T-cell (primary cell): ENCODE data around the gene CCDC30. TPM values are rescaled to one million over a fixed set of nuclear protein-coding genes. Genes with fewer than 3 reads are reported as not detected.
"Not testable (repeated sequence)": the region's sequence is repeated elsewhere in the genome, so short reads cannot be mapped to it uniquely, and the experiment has no call there.

Experiments
- ATAC-seq, 4 experiments: fragments of 200-7000 bp in 3 of 4; fragments of 150-1000 bp in 1 of 4; cut with Tn5 transposase; replicated peaks in 1 of 4; 1 replicate in 3 of 4; 2 replicates in 1 of 4; pipeline ENCODE4 v1.10.0; 2021; ENCODE audit warnings: moderate library complexity in 3 of 4, mild to moderate bottlenecking in 2 of 4, moderate number of reproducible peaks in 1 of 4
- CTCF ChIA-PET, 2 donors: fragments of 300-600 bp; sonication (Branson Sonifier 250); formaldehyde crosslinking; loops; one replicate each; lab custom pipeline; 2022; ENCODE audit warnings: antibody characterized with exemption in 2 of 2; lab: Charles Lee
- POLR2A ChIA-PET, 2 donors: fragments of 300-600 bp; sonication (Branson Sonifier 250); formaldehyde crosslinking; loops; one replicate each; lab custom pipeline; 2022; ENCODE audit warnings: antibody characterized with exemption in 2 of 2; lab: Charles Lee
- DNase-seq, 35 experiments: peaks; one replicate each; pipeline versions ENCODE4 v3.0.0 to v3.0.0-alpha.2; 2013 to 2023
- H3K27ac ChIP-seq: one replicate; pipeline ENCODE4 v1.5.1; 2013; ENCODE audit warnings: low read length
- H3K27me3 ChIP-seq, 2 experiments: replicated peaks in 1 of 2; 1 replicate in 1 of 2; 2 replicates in 1 of 2; pipeline versions ENCODE4 v1.6.1 to v1.7.0; 2013; ENCODE audit warnings: low read length in 1 of 2, mixed read lengths in 1 of 2; ENCODE audit not compliant: control insufficient read depth in 2 of 2, insufficient read depth in 2 of 2; ENCODE audit errors: extremely low read depth in 1 of 2
- H3K36me3 ChIP-seq, 2 donors: 1 replicate in 1 of 2; 2 replicates in 1 of 2; pipeline versions ENCODE4 v1.6.1 to v1.7.0; 2013; ENCODE audit warnings: low read length in 1 of 2; ENCODE audit not compliant: control insufficient read depth in 2 of 2, insufficient read depth in 1 of 2; ENCODE audit errors: extremely low read depth in 1 of 2
- H3K4me1 ChIP-seq, 2 experiments: 1 replicate in 1 of 2; 2 replicates in 1 of 2; pipeline versions ENCODE4 v1.6.1 to v1.7.0; 2013; ENCODE audit warnings: low read length in 2 of 2, mixed read lengths in 1 of 2; ENCODE audit not compliant: insufficient read depth in 2 of 2, control insufficient read depth in 1 of 2; ENCODE audit errors: extremely low read depth in 1 of 2
- H3K4me3 ChIP-seq, 2 donors: 1 replicate in 1 of 2; 2 replicates in 1 of 2; pipeline versions ENCODE4 v1.5.1 to v1.7.0; 2013; ENCODE audit warnings: mild to moderate bottlenecking in 2 of 2, low read length in 1 of 2, moderate library complexity in 1 of 2; ENCODE audit not compliant: control insufficient read depth in 1 of 2; ENCODE audit errors: extremely low read depth in 1 of 2
- H3K9me3 ChIP-seq: 2 replicates; pipeline ENCODE4 v1.7.0; 2013
- H3K27ac Mint-ChIP-seq, 2 donors: one replicate each; pipeline ENCODE4 v1.8.0; 2020 to 2021; ENCODE audit warnings: mild to moderate bottlenecking in 2 of 2, mixed read lengths in 2 of 2
- H3K27me3 Mint-ChIP-seq, 2 donors: one replicate each; pipeline ENCODE4 v1.8.0; 2021 to 2022; ENCODE audit warnings: mixed read lengths in 2 of 2
- H3K36me3 Mint-ChIP-seq: one replicate; pipeline ENCODE4 v1.8.0; 2021; ENCODE audit warnings: mixed read lengths
- H3K4me1 Mint-ChIP-seq, 3 donors: one replicate each; pipeline ENCODE4 v1.8.0; 2020 to 2022; ENCODE audit warnings: mixed read lengths in 3 of 3, mild to moderate bottlenecking in 1 of 3
- H3K4me3 Mint-ChIP-seq, 3 donors: one replicate each; pipeline ENCODE4 v1.8.0; 2020 to 2022; ENCODE audit warnings: mild to moderate bottlenecking in 3 of 3, mixed read lengths in 3 of 3, moderate library complexity in 3 of 3
- H3K9me3 Mint-ChIP-seq, 3 donors: one replicate each; pipeline ENCODE4 v1.8.0; 2020 to 2022; ENCODE audit warnings: mixed read lengths in 3 of 3
- WGBS: methylation state at CpG from one replicate; pipeline ENCODE4 v1.1.5; 2013; ENCODE audit warnings: missing lambda C conversion rate; ENCODE audit not compliant: insufficient coverage; 5-methylcytosine and 5-hydroxymethylcytosine counted together
- total RNA-seq, 35 experiments: library from RNA in 6 of 35; stranded (reverse) in 6 of 35; fragments of 120-200 nt in 1 of 35; gene quantifications; one replicate each; pipeline versions ENCODE4 v1.2.1 to v1.2.4 and lab custom pipeline; 2013 to 2026

Gene CCDC30
- total RNA-seq, 5 donors from 2014 or later (not counting 1 experiment from before 2014, with no cell fraction given) = 3.3 to 6.3 (median 4.3) TPM

DNA sequence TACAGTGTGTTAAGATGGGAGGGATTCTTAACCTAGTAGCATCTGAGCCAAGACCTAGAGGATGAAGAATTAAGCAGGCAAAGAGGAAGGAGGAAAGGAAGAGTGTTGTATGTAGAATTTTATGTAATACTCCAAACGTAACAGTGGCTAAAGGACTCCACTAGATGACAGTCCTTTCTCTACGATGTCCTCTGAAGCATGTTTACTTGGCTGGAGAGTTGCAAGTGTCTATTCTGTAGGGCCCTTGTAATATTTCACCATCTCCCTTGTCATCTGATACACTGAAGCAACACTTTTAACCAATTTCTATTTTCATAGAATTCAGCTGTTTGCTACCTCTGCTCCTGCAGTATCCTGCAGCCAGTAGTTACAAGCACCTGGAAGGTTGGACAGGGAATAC lies 217.0 kb downstream of the CCDC30 start:
- H3K27me3 ChIP-seq = no peaks in the 10 kb centered on the region
- no CpG with 5 or more reads among the region's 2 CpGs for WGBS
- H3K4me3 Mint-ChIP-seq = peak overlapping the region in 2 of 3 donors; percentile 97 to 98
- no peak for ATAC-seq
- no peaks in the 10 kb centered on the region for H3K9me3 ChIP-seq
- H3K4me1 Mint-ChIP-seq = peaks cover 33 to 38% (median 37%) of the 10 kb centered on the region in 3 donors
- POLR2A ChIA-PET = interaction anchor here in 1 of 2 donors (1.0 kb wide), 1 partner anchor 18 kb away, joined by 4 read pairs; no protein-coding TSS in a partner anchor
- H3K9me3 Mint-ChIP-seq = no peaks in the 10 kb centered on the region
- peak overlapping the region; percentile 5 to 96 for H3K27ac Mint-ChIP-seq
- peaks cover 26% of the 10 kb centered on the region for H3K36me3 Mint-ChIP-seq
- peaks cover 3 to 14% of the 10 kb centered on the region in 2 donors for H3K36me3 ChIP-seq
- no peak for DNase-seq
- H3K27ac ChIP-seq = no peak overlapping the region
- no peaks in the 10 kb centered on the region for H3K27me3 Mint-ChIP-seq
- H3K4me1 ChIP-seq = peaks cover 12 to 23% of the 10 kb centered on the region in 2 experiments
- H3K4me3 ChIP-seq = no peak overlapping the region
- CTCF ChIA-PET = interaction anchor here in 1 of 2 donors (1.1 kb wide), 1 partner anchor 22 kb away, joined by 4 read pairs; the partner anchor contains the start of gene PPIH

- Histone ChIP-seq H3K27me3 (no peaks in the 10 kb centered on the region), H3K4me3 (peak overlapping the region; percentile 76 to 90), H3K4me1 (peaks cover 12 to 34% of the 10 kb centered on the region in 2 experiments), H3K9me3 (no peaks in the 10 kb centered on the region), H3K27ac (peak overlapping the region; percentile 67), H3K36me3 (peaks cover 3 to 9% of the 10 kb centered on the region in 2 donors)
- Mint-ChIP-seq H3K4me1 (peaks cover 43 to 48% (median 48%) of the 10 kb centered on the region in 3 donors), H3K9me3 (no peaks in the 10 kb centered on the region), H3K27me3 (no peaks in the 10 kb centered on the region), H3K36me3 (peaks cover 20% of the 10 kb centered on the region), H3K4me3 (peak overlapping the region; percentile 97 to 98 (median 97)), H3K27ac (peak overlapping the region; percentile 95 to 96)
- DNase-seq = peak in 9 of 35 experiments; percentile 4 to 57 (median 21)
- ATAC-seq = no peak
- 5% methylated on average over 4 of the region's 18 CpGs for WGBS
- ChIA-PET CTCF (interaction anchor here in 1 of 2 donors (1.1 to 1.5 kb wide), 3 partner anchors 23 to 165 kb away, joined by 4 read pairs; partner anchors contain the start of genes PPIH and ZNF691), POLR2A (interaction anchor here in 1 of 2 donors (1.0 kb wide), 1 partner anchor 17 kb away, joined by 4 read pairs; no protein-coding TSS in a partner anchor)
Measured at GRCh38 chr1:42680921-42681683, 218.0 kb downstream of the CCDC30 start.

- Histone ChIP-seq H3K36me3 (peaks cover 3 to 8% of the 10 kb centered on the region in 2 donors), H3K9me3 (no peaks in the 10 kb centered on the region), H3K27ac (peak within 1 kb of the TSS; percentile 67), H3K4me1 (peaks cover 15 to 42% of the 10 kb centered on the region in 2 experiments), H3K27me3 (no peaks in the 10 kb centered on the region), H3K4me3 (peak within 1 kb of the TSS; percentile 76 to 90)
- Mint-ChIP-seq H3K4me1 (peaks cover 51 to 56% (median 56%) of the 10 kb centered on the region in 3 donors), H3K9me3 (no peaks in the 10 kb centered on the region), H3K27me3 (no peaks in the 10 kb centered on the region), H3K27ac (peak within 1 kb of the TSS; percentile 96), H3K36me3 (peaks cover 15% of the 10 kb centered on the region), H3K4me3 (peak within 1 kb of the TSS; percentile 97 to 98 (median 98))
- ChIA-PET POLR2A (interaction anchor here (0.6 to 2.2 kb wide), 8 partner anchors 20 to 1990 kb away, joined by 3 to 19 read pairs (median 4); partner anchors contain the start of genes PPIH (in 2 of the 2), C1orf50 (in 1 of the 2), CCDC30 (in 1 of the 2) and P3H1 (in 1 of the 2)), CTCF (interaction anchor here in 1 of 2 donors (0.6 to 2.4 kb wide), 7 partner anchors 9 to 164 kb away, joined by 3 to 9 read pairs (median 4); partner anchors contain the start of genes C1orf50, P3H1, PPIH and ZNF691)
- under 1% methylated on average over 49 of the region's 54 CpGs for WGBS
- DNase-seq (peak; percentile 88 to 98 (median 94)), ATAC-seq (peak; percentile 90 to 91 (median 91))
Measured at GRCh38 chr1:42681741-42682483, 218.8 kb downstream of the CCDC30 start, which contains the start of gene YBX1. Gene YBX1 (plus strand): TSS chr1:42682418. CDS start chr1:42682566, 148 bp downstream.

DNA sequence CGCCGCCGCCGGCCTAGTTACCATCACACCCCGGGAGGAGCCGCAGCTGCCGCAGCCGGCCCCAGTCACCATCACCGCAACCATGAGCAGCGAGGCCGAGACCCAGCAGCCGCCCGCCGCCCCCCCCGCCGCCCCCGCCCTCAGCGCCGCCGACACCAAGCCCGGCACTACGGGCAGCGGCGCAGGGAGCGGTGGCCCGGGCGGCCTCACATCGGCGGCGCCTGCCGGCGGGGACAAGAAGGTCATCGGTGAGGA lies 219.3 kb downstream of the CCDC30 start:
- H3K27ac ChIP-seq, H3K27me3 ChIP-seq, H3K9me3 Mint-ChIP-seq, H3K27me3 Mint-ChIP-seq, H3K9me3 ChIP-seq, DNase-seq, H3K36me3 ChIP-seq: not testable (repeated sequence)
- POLR2A ChIA-PET = interaction anchor here (0.6 to 2.2 kb wide), 7 partner anchors 20 to 1990 kb away, joined by 3 to 19 read pairs (median 3); partner anchors contain the start of genes PPIH (in 2 of the 2), C1orf50 (in 1 of the 2), CCDC30 (in 1 of the 2) and P3H1 (in 1 of the 2)
- CTCF ChIA-PET = interaction anchor here in 1 of 2 donors (0.6 to 2.4 kb wide), 7 partner anchors 9 to 164 kb away, joined by 3 to 9 read pairs (median 4); partner anchors contain the start of genes C1orf50, P3H1, PPIH and ZNF691
- peaks cover 56 to 61% (median 61%) of the 10 kb centered on the region in 3 donors for H3K4me1 Mint-ChIP-seq
- peak overlapping the region; percentile 97 to 98 (median 97) for H3K4me3 Mint-ChIP-seq
- 0% methylated on average over 13 of the region's 33 CpGs for WGBS
- H3K4me3 ChIP-seq = peak overlapping the region; percentile 76 to 90
- peaks cover 15% of the 10 kb centered on the region for H3K36me3 Mint-ChIP-seq
- H3K4me1 ChIP-seq = peaks cover 18 to 44% of the 10 kb centered on the region in 2 experiments
- peak; percentile 21 to 29 (median 26) for ATAC-seq
- peak overlapping the region; percentile 95 to 96 for H3K27ac Mint-ChIP-seq

DNA sequence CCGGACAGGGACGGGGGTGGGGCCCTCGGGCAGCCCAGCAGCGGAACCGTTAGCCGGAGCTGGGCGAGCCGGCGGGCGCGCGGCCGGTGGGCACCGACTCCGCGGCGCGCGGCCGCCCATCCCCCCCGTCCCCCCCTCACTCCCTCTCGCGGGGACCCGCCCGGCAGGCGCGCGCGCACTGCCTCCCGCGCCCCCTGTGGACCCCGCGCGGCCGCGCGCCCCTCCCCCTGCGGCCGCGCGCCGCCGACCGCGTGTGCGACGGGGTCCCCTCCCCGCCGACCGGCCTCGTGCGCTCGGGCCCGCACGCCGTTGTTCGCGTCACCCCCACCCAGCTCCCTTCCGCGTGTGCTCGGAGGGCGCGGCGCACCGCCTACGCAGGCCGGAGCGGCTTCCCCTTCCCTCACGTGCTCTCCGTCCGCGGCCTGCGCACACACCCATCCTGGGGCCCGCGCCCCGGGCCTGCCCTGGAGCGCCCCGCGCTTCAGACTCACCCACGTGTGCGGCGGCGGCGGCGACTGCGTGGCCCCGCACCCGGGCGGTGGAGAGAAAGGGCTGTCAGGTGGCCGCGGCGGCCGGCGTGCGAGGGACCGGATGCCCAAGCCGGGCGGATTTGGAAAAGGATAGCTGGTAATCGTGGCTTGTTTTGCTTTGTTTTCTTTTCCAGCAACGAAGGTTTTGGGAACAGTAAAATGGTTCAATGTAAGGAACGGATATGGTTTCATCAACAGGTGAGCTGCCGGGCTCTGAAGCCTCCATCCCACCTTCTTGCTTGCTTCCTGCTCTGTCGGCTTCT lies 219.8 kb downstream of the CCDC30 start:
- H3K27ac Mint-ChIP-seq = peak overlapping the region; percentile 89 to 96
- H3K4me1 ChIP-seq = peaks cover 22 to 49% of the 10 kb centered on the region in 2 experiments
- under 1% methylated on average over 95 of the region's 103 CpGs for WGBS
- peaks cover 3 to 8% of the 10 kb centered on the region in 2 donors for H3K36me3 ChIP-seq
- H3K36me3 Mint-ChIP-seq = peaks cover 20% of the 10 kb centered on the region
- POLR2A ChIA-PET = interaction anchor here (0.6 to 2.2 kb wide), 11 partner anchors 9 to 1991 kb away, joined by 3 to 19 read pairs (median 3); partner anchors contain the start of genes C1orf50 (in 2 of the 2), P3H1 (in 2 of the 2), PPIH (in 2 of the 2) and CCDC30 (in 1 of the 2)
- H3K4me3 Mint-ChIP-seq = peak overlapping the region; percentile 86 to 98 (median 98)
- H3K9me3 ChIP-seq = no peaks in the 10 kb centered on the region
- H3K9me3 Mint-ChIP-seq = no peaks in the 10 kb centered on the region
- H3K27me3 Mint-ChIP-seq = no peaks in the 10 kb centered on the region
- H3K4me3 ChIP-seq = peak overlapping the region; percentile 58 to 76
- CTCF ChIA-PET = interaction anchor here (0.6 to 2.4 kb wide), 10 partner anchors 8 to 163 kb away, joined by 3 to 9 read pairs (median 4); partner anchors contain the start of genes C1orf50 (in 2 of the 2), P3H1 (in 2 of the 2), PPIH (in 1 of the 2) and ZNF691 (in 1 of the 2)
- peak; percentile 37 to 46 (median 42) for ATAC-seq
- H3K27me3 ChIP-seq = no peaks in the 10 kb centered on the region
- peaks cover 61 to 66% (median 66%) of the 10 kb centered on the region in 3 donors for H3K4me1 Mint-ChIP-seq
- DNase-seq = peak; percentile 30 to 81 (median 53)
- peak overlapping the region; percentile 48 for H3K27ac ChIP-seq
